ENCODE data around the gene PDZRN3.

DNA sequence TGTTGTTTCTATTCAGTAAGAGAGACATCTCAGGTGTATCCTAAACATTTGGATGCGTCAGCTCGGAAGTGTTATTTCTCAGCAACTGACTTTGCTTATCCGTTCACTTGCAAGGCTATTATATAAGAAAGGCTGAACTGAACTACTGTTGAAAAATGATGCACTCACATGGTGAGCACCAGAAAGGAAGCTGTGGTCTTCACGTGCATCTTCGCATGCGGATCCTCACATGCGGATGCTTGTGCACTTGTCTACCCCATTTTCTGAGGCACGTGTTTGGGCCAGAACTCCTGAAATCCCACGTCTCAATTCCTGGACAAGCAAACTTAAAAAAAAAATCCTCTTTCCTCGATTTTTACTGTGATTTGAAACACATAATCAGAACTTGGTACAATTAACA lies 63.2 kb downstream of the PDZRN3 start:
- TF ChIP-seq EZH2 (IDR thresholded peaks at IDR 0.05; ENCODE audit: borderline replicate concordance, low read depth, low read length, severe bottlenecking) (no peak), CTCF (IDR thresholded peaks at IDR 0.05; ENCODE audit: extremely low read depth in 1 of 2, insufficient read depth in 1 of 2, low read depth in 1 of 2, low read length in 2 of 2) (no peak)
